HEK293 (cell line): Measurements from ENCODE around the gene GCLM.

Experiments used
- FEZF1 ChIP-seq: fragments of 450-650 bp; formaldehyde crosslinking; IDR thresholded peaks from 2 replicates; pipeline ENCODE4 v1.5.1; 2016; ENCODE audit warnings: missing biosample characterization, missing genetic modification characterization
- KLF9 ChIP-seq: fragments of 450-650 bp; formaldehyde crosslinking; IDR thresholded peaks from 2 replicates; pipeline ENCODE4 v1.5.1; 2016; ENCODE audit warnings: missing biosample characterization, missing genetic modification characterization, low read depth
- MZF1 ChIP-seq: fragments of 450-650 bp; formaldehyde crosslinking; IDR thresholded peaks from 2 replicates; pipeline ENCODE4 v1.5.1; 2017; ENCODE audit warnings: missing biosample characterization, missing genetic modification characterization, borderline replicate concordance
- PRDM2 ChIP-seq: fragments of 450-650 bp; formaldehyde crosslinking; IDR thresholded peaks from 2 replicates; pipeline ENCODE4 v1.5.1; 2016; ENCODE audit warnings: missing biosample characterization, missing genetic modification characterization, borderline replicate concordance
- REPIN1 ChIP-seq: fragments of 450-650 bp; formaldehyde crosslinking; IDR thresholded peaks from 2 replicates; pipeline ENCODE4 v1.5.1; 2017; ENCODE audit warnings: missing biosample characterization, missing genetic modification characterization, low read depth
- ZFHX2 ChIP-seq: fragments of 450-650 bp; formaldehyde crosslinking; conservative IDR thresholded peaks from 2 replicates; pipeline ENCODE4 v1.5.1; 2016; ENCODE audit warnings: missing biosample characterization, missing genetic modification characterization
- ZFP37 ChIP-seq: fragments of 450-650 bp; formaldehyde crosslinking; IDR thresholded peaks from 2 replicates; pipeline ENCODE4 v1.5.1; 2016; ENCODE audit warnings: missing biosample characterization, missing genetic modification characterization
- ZNF133 ChIP-seq: fragments of 450-650 bp; formaldehyde crosslinking; IDR thresholded peaks from 2 replicates; pipeline ENCODE4 v1.5.1; 2016; ENCODE audit warnings: missing biosample characterization, missing genetic modification characterization
- ZNF138 ChIP-seq: fragments of 450-650 bp; formaldehyde crosslinking; IDR thresholded peaks from 2 replicates; pipeline ENCODE4 v1.5.1; 2016; ENCODE audit warnings: missing biosample characterization, missing genetic modification characterization, borderline replicate concordance
- ZNF211 ChIP-seq: fragments of 450-650 bp; formaldehyde crosslinking; IDR thresholded peaks from 2 replicates; pipeline ENCODE4 v1.5.1; 2016; ENCODE audit warnings: low read depth, missing biosample characterization, missing genetic modification characterization
- ZNF394 ChIP-seq: fragments of 450-650 bp; formaldehyde crosslinking; IDR thresholded peaks from 2 replicates; pipeline ENCODE4 v1.5.1; 2016; ENCODE audit warnings: missing biosample characterization, missing genetic modification characterization, mild to moderate bottlenecking, moderate library complexity, borderline replicate concordance
- ZNF514 ChIP-seq: fragments of 450-650 bp; formaldehyde crosslinking; IDR thresholded peaks from 2 replicates; pipeline ENCODE4 v1.5.1; 2016; ENCODE audit warnings: missing biosample characterization, missing genetic modification characterization
- ZNF518A ChIP-seq: fragments of 450-650 bp; formaldehyde crosslinking; conservative IDR thresholded peaks from 2 replicates; pipeline ENCODE4 v1.5.1; 2016; ENCODE audit warnings: low read depth, missing biosample characterization, missing genetic modification characterization
- ZNF610 ChIP-seq: fragments of 450-650 bp; formaldehyde crosslinking; IDR thresholded peaks from 2 replicates; pipeline ENCODE4 v1.5.1; 2016; ENCODE audit warnings: missing biosample characterization, missing genetic modification characterization, borderline replicate concordance
- ZNF645 ChIP-seq: fragments of 450-650 bp; formaldehyde crosslinking; IDR thresholded peaks from 2 replicates; pipeline ENCODE4; 2016; ENCODE audit warnings: missing biosample characterization, missing genetic modification characterization
- ZNF747 ChIP-seq: fragments of 450-650 bp; formaldehyde crosslinking; IDR thresholded peaks from 2 replicates; pipeline ENCODE4 v1.5.1; 2016; ENCODE audit warnings: missing biosample characterization, missing genetic modification characterization
- ZNF830 ChIP-seq: fragments of 450-650 bp; IDR thresholded peaks from 2 replicates; pipeline ENCODE4 v1.5.0; 2018; ENCODE audit warnings: missing biosample characterization, missing genetic modification characterization, low read depth, mild to moderate bottlenecking, moderate library complexity
- TF ChIP-seq, protein P1 (sequence below): fragments of 450-650 bp; formaldehyde crosslinking; IDR thresholded peaks from 2 replicates; pipeline ENCODE4 v1.5.1; 2016; ENCODE audit warnings: missing biosample characterization, missing genetic modification characterization, low read depth
- TF ChIP-seq, protein P2 (sequence below): fragments of 450-650 bp; formaldehyde crosslinking; IDR thresholded peaks from 2 replicates; pipeline ENCODE4 v1.5.1; 2017; ENCODE audit warnings: missing biosample characterization, mild to moderate bottlenecking, missing genetic modification characterization, moderate library complexity

The GCLM gene

GRCh38 chr1:93846992-93847810 lies 62.0 kb downstream of the GCLM start (continued):
- TF ChIP-seq ZNF394 (peak; percentile 72), ZFHX2 (tag by site-specific recombination) (no peak), ZFP37 (peak; percentile 98), PRDM2 (tag by site-specific recombination) (no peak), ZNF518A (tag by site-specific recombination) (no peak; the same call in 1 of the 2 replicates), KLF9 (tag by site-specific recombination) (peak; percentile 84), ZNF645 (tag by site-specific recombination) (0 out of 2 replicates have a peak, but pooled peaks have one; percentile 21), REPIN1 (tag by site-specific recombination) (peak; percentile 92), ZNF830 (tag by site-specific recombination) (no peak), ZNF747 (no peak), ZNF138 (no peak), MZF1 (tag by site-specific recombination) (0 out of 2 replicates have a peak, but pooled peaks have one; percentile 7), FEZF1 (no peak), ZNF211 (tag by site-specific recombination) (no peak), ZNF514 (tag by site-specific recombination) (no peak), ZNF133 (tag by site-specific recombination) (no peak), ZNF610 (no peak; the same call in 1 of the 2 replicates)
- TF ChIP-seq, protein P1, sequence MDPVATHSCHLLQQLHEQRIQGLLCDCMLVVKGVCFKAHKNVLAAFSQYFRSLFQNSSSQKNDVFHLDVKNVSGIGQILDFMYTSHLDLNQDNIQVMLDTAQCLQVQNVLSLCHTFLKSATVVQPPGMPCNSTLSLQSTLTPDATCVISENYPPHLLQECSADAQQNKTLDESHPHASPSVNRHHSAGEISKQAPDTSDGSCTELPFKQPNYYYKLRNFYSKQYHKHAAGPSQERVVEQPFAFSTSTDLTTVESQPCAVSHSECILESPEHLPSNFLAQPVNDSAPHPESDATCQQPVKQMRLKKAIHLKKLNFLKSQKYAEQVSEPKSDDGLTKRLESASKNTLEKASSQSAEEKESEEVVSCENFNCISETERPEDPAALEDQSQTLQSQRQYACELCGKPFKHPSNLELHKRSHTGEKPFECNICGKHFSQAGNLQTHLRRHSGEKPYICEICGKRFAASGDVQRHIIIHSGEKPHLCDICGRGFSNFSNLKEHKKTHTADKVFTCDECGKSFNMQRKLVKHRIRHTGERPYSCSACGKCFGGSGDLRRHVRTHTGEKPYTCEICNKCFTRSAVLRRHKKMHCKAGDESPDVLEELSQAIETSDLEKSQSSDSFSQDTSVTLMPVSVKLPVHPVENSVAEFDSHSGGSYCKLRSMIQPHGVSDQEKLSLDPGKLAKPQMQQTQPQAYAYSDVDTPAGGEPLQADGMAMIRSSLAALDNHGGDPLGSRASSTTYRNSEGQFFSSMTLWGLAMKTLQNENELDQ (tag by site-specific recombination) = no peak
- TF ChIP-seq, protein P2, sequence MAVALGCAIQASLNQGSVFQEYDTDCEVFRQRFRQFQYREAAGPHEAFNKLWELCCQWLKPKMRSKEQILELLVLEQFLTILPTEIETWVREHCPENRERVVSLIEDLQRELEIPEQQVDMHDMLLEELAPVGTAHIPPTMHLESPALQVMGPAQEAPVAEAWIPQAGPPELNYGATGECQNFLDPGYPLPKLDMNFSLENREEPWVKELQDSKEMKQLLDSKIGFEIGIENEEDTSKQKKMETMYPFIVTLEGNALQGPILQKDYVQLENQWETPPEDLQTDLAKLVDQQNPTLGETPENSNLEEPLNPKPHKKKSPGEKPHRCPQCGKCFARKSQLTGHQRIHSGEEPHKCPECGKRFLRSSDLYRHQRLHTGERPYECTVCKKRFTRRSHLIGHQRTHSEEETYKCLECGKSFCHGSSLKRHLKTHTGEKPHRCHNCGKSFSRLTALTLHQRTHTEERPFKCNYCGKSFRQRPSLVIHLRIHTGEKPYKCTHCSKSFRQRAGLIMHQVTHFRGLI (tag by site-specific recombination) = 0 out of 2 replicates have a peak, but pooled peaks have one; percentile 18
